Upper lobe of left lung (tissue), 6 donors: ENCODE measurements around the gene OR4D1. TPM values are rescaled to one million over a fixed set of nuclear protein-coding genes. Genes with fewer than 3 reads are reported as not detected.
A peak's percentile ranks its signal among the peaks of the same experiment; 100 is the strongest.

Experiments
- ATAC-seq, 2 donors: fragments of 200-7000 bp; cut with Tn5 transposase; one replicate each; pipeline ENCODE4 v1.9.1; 2022; ENCODE audit warnings: mild to moderate bottlenecking in 2 of 2, moderate library complexity in 2 of 2; ENCODE audit not compliant: low FRiP score in 2 of 2
- DNase-seq, 2 donors: peaks; one replicate each; pipeline ENCODE4 v3.0.0-alpha.2; 2019 to 2020
- H3K27ac ChIP-seq, 4 donors: fragments of 200-600 bp; sonication (generic); one replicate each; pipeline ENCODE4 v1.5.1; 2016 to 2019
- H3K27me3 ChIP-seq, 4 donors: fragments of 200-600 bp; sonication (generic); one replicate each; pipeline ENCODE4 v1.5.1; 2017 to 2019
- H3K36me3 ChIP-seq, 4 donors: fragments of 200-600 bp; sonication (generic); one replicate each; pipeline ENCODE4 v1.5.1; 2016 to 2019
- H3K4me1 ChIP-seq, 4 donors: fragments of 200-600 bp; sonication (generic); one replicate each; pipeline ENCODE4 v1.5.1; 2018 to 2019
- H3K4me3 ChIP-seq, 4 donors: fragments of 200-600 bp; sonication (generic); one replicate each; pipeline ENCODE4 v1.5.1; 2017 to 2019; ENCODE audit warnings: mild to moderate bottlenecking in 2 of 4, moderate library complexity in 1 of 4
- H3K9me3 ChIP-seq, 4 donors: fragments of 200-600 bp; sonication (generic); one replicate each; pipeline ENCODE4 v1.5.1; 2018 to 2019
- CTCF ChIP-seq, 6 experiments: fragments of 450-650 bp in 4 of 6; fragments of 200-600 bp in 2 of 6; sonication (generic) in 2 of 6; IDR thresholded peaks; one replicate each; pipeline ENCODE4 v1.5.1; 2016 to 2019; ENCODE audit warnings: antibody characterized with exemption in 6 of 6
- EP300 ChIP-seq, 4 donors: sonication (generic); formaldehyde crosslinking; IDR thresholded peaks; one replicate each; pipeline ENCODE4 v1.5.1; 2017; ENCODE audit warnings: antibody characterized with exemption in 4 of 4, control low read depth in 2 of 4
- POLR2A ChIP-seq, 4 donors: fragments of 450-650 bp; IDR thresholded peaks; one replicate each; pipeline ENCODE4 v1.5.1; 2016 to 2017; ENCODE audit warnings: antibody characterized with exemption in 4 of 4, mild to moderate bottlenecking in 2 of 4
- POLR2AphosphoS5 ChIP-seq, 2 donors: sonication (generic); formaldehyde crosslinking; IDR thresholded peaks; one replicate each; pipeline ENCODE4 v1.5.1; 2017; ENCODE audit warnings: antibody characterized with exemption in 2 of 2
- WGBS, 2 donors: methylation state at CpG; one replicate each; pipeline ENCODE4 v1.1.5; 2017 to 2018; 5-methylcytosine and 5-hydroxymethylcytosine counted together
- total RNA-seq, 6 donors: library from RNA; depleted of rRNA in 4 of 6; stranded (reverse); fragments of >200 nt in 4 of 6; gene quantifications; one replicate each; pipeline versions ENCODE4 v1.1.0 to v1.2.1, GENCODE V29; 2016 to 2021
- donor health status: DM: no; HTN: no; CAD: no; lungs with moderate emphysema.
- donor health status: DM: no; HTN: yes; CAD: no; lungs with severe emphysema.

OR4D1 gene
- total RNA-seq, 6 donors from 2014 or later, result not detected

DNA sequence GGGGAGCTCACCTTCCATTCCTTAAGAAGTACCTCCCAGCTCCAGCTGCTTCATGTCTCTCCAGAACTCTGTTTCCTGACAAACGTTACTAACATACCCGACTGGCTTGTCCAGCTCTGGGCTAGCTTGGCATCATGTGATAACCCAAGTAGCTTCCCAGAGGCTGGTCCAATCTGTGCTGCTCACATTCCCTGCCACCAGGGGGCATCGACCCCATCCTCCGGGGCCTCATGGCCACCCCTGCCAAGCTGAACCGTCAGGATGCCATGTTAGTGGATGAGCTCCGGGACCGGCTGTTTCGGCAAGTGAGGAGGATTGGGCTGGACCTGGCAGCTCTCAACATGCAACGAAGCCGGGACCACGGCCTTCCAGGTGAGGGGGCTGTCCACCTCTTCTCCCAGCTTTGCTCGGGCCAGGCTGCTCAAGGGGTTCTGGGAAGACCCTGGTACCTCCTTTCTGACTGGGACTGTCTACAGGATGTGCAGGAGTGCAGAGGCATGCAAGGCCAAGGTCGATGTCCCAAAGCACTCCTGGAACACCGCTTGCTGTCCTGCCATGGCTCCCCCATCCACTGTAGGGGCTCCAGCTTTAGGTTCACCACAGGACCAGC is 51.9 kb downstream of the OR4D1 start:
- H3K27me3 ChIP-seq, result no peaks in the 10 kb centered on the region
- TF ChIP-seq CTCF (IDR thresholded peaks at IDR 0.05) (peak; percentile 39 to 65 (median 50)), POLR2A (IDR thresholded peaks at IDR 0.05) (no peak), EP300 (IDR thresholded peaks at IDR 0.05) (no peak), POLR2AphosphoS5 (IDR thresholded peaks at IDR 0.05) (no peak)
- H3K9me3 ChIP-seq, result no peaks in the 10 kb centered on the region
- H3K36me3 ChIP-seq, result no peaks in the 10 kb centered on the region
- DNase-seq, result peak in 1 of 2 donors; percentile 70
- H3K27ac ChIP-seq, result no peak overlapping the region
- ATAC-seq, result peak; percentile 64 to 74
- WGBS, 2 donors, result 37 to 51% methylated on average over 8 to 14 of the region's 14 CpGs
- H3K4me1 ChIP-seq, result peaks cover 0 to 8% (median 0%) of the 10 kb centered on the region in 4 donors
- H3K4me3 ChIP-seq, result no peak overlapping the region

GRCh38 chr17:58202859-58203258 is 54.7 kb downstream of the OR4D1 start:
- WGBS, 2 donors, result 85% methylated on average over 7 of the region's 7 CpGs; no CpG with 5 or more reads in 1 of the 2 donors
- DNase-seq (no peak), ATAC-seq (no peak)
- H3K9me3 ChIP-seq, result no peaks in the 10 kb centered on the region
- peaks cover 0 to 21% (median 7%) of the 10 kb centered on the region in 4 donors for H3K36me3 ChIP-seq
- no peaks in the 10 kb centered on the region for H3K27me3 ChIP-seq
- H3K4me1 ChIP-seq, result peaks cover 0 to 8% (median 0%) of the 10 kb centered on the region in 4 donors
- no peak overlapping the region for H3K27ac ChIP-seq
- no peak overlapping the region for H3K4me3 ChIP-seq
- TF ChIP-seq EP300 (IDR thresholded peaks at IDR 0.05) (no peak), CTCF (IDR thresholded peaks at IDR 0.05) (no peak)

GRCh38 chr17:58204796-58205195 is 56.6 kb downstream of the OR4D1 start:
- TF ChIP-seq CTCF (IDR thresholded peaks at IDR 0.05), result no peak
- no peak for TF ChIP-seq POLR2AphosphoS5 (IDR thresholded peaks at IDR 0.05)
- no peak for TF ChIP-seq POLR2A (IDR thresholded peaks at IDR 0.05)
- no peak for TF ChIP-seq EP300 (IDR thresholded peaks at IDR 0.05)
- Histone ChIP-seq H3K27ac (no peak overlapping the region), H3K36me3 (peaks cover 0 to 36% (median 10%) of the 10 kb centered on the region in 4 donors), H3K4me3 (no peak overlapping the region), H3K9me3 (no peaks in the 10 kb centered on the region), H3K4me1 (peaks cover 0 to 5% (median 0%) of the 10 kb centered on the region in 4 donors), H3K27me3 (no peaks in the 10 kb centered on the region)
- DNase-seq (no peak), ATAC-seq (no peak)
- 87 to 94% methylated on average over 5 of the region's 5 CpGs for WGBS, 2 donors

GRCh38 chr17:58205936-58206335 is 57.8 kb downstream of the OR4D1 start:
- H3K4me3 ChIP-seq, result no peak overlapping the region
- H3K27me3 ChIP-seq, result no peaks in the 10 kb centered on the region
- H3K27ac ChIP-seq, result no peak overlapping the region
- peaks cover 3 to 47% (median 18%) of the 10 kb centered on the region in 4 donors for H3K36me3 ChIP-seq
- no peaks in the 10 kb centered on the region for H3K4me1 ChIP-seq
- ATAC-seq (no peak), DNase-seq (no peak)
- H3K9me3 ChIP-seq, result no peaks in the 10 kb centered on the region
- TF ChIP-seq POLR2AphosphoS5 (IDR thresholded peaks at IDR 0.05), result no peak
- TF ChIP-seq POLR2A (IDR thresholded peaks at IDR 0.05), result no peak
- no peak for TF ChIP-seq EP300 (IDR thresholded peaks at IDR 0.05)
- TF ChIP-seq CTCF (IDR thresholded peaks at IDR 0.05), result no peak
- 95% methylated on average over 6 to 11 of the region's 11 CpGs for WGBS, 2 donors

DNA sequence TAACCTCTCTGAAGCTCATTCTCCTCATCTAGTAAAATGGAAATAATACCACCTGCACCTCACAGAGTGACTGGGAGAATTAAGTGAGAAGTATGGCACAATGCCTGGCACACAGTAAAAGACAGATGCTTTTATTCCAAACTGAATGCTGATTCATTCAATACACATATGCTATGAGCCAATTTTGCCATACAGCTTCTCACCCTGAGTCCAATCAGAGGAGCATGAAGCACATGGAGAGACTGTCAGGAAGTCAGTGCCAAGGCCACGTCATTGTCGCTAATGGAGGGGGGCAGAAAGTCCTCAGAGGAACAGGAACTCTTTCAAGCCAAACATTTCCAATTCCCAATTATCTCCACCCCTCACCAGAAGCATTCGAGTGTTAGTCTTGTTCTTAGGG is 59.3 kb downstream of the OR4D1 start:
- ATAC-seq, result no peak
- H3K9me3 ChIP-seq, result no peaks in the 10 kb centered on the region
- TF ChIP-seq POLR2A (IDR thresholded peaks at IDR 0.05) (no peak), CTCF (IDR thresholded peaks at IDR 0.05) (no peak), POLR2AphosphoS5 (IDR thresholded peaks at IDR 0.05) (no peak), EP300 (IDR thresholded peaks at IDR 0.05) (no peak)
- no peak overlapping the region for H3K4me3 ChIP-seq
- H3K36me3 ChIP-seq, result peaks cover 3 to 61% (median 21%) of the 10 kb centered on the region in 4 donors
- H3K4me1 ChIP-seq, result no peaks in the 10 kb centered on the region
- 84 to 90% methylated on average over 2 to 3 of the region's 3 CpGs for WGBS, 2 donors
- no peak for DNase-seq
- H3K27ac ChIP-seq, result no peak overlapping the region
- H3K27me3 ChIP-seq, result no peaks in the 10 kb centered on the region
